Kidney (tissue), 14 donors: Measurements from ENCODE around the gene KIFAP3. TPM values are rescaled to one million over a fixed set of nuclear protein-coding genes. Genes with fewer than 3 reads are reported as not detected.
"Not testable (repeated sequence)": the region's sequence is repeated elsewhere in the genome, so short reads cannot be mapped to it uniquely, and the experiment has no call there.

ENCODE experiments used
- DNase-seq, 5 donors: peaks; one replicate each; pipeline ENCODE4 v3.0.0-alpha.2; 2013 to 2020
- FAIRE-seq: peaks from 2 replicates; lab custom pipeline; 2012; peaks lifted over from hg19 to GRCh38; lab: Jason Lieb, UNC
- H3K27ac ChIP-seq, 2 donors: one replicate each; pipeline ENCODE4 v1.7.0; 2013; ENCODE audit warnings: low read depth in 2 of 2, low read length in 2 of 2, inconsistent platforms in 1 of 2
- H3K27me3 ChIP-seq: one replicate; pipeline ENCODE4 v1.7.1; 2013; ENCODE audit warnings: low read length, inconsistent platforms; ENCODE audit not compliant: control insufficient read depth, insufficient read depth
- H3K36me3 ChIP-seq, 3 donors: one replicate each; pipeline versions ENCODE4 v1.7.0 to v1.7.1; 2013; ENCODE audit warnings: low read length in 3 of 3, control low read depth in 1 of 3, inconsistent platforms in 1 of 3; ENCODE audit not compliant: insufficient read depth in 3 of 3, control insufficient read depth in 2 of 3
- H3K4me1 ChIP-seq, 3 donors: one replicate each; pipeline versions ENCODE4 v1.7.0 to v1.7.1; 2013; ENCODE audit warnings: low read length in 3 of 3, inconsistent platforms in 1 of 3, low read depth in 1 of 3; ENCODE audit not compliant: control insufficient read depth in 2 of 3, insufficient read depth in 2 of 3
- H3K4me3 ChIP-seq, 3 donors: one replicate each; pipeline versions ENCODE4 v1.7.0 to v1.8.1; 2013; ENCODE audit warnings: low read length in 3 of 3, control low read depth in 1 of 3, inconsistent platforms in 1 of 3
- H3K9ac ChIP-seq, 3 donors: one replicate each; pipeline versions ENCODE4 v1.7.0 to v1.7.1; 2013; ENCODE audit warnings: low read length in 3 of 3, control low read depth in 1 of 3, inconsistent platforms in 1 of 3
- H3K9me3 ChIP-seq, 3 donors: one replicate each; pipeline versions ENCODE4 v1.7.0 to v1.7.1; 2013; ENCODE audit warnings: low read length in 3 of 3, control low read depth in 1 of 3, inconsistent platforms in 1 of 3; ENCODE audit not compliant: control insufficient read depth in 2 of 3, insufficient read depth in 1 of 3
- CTCF ChIP-seq: IDR thresholded peaks from 3 replicates; pipeline ENCODE4 v1.5.1; 2012; ENCODE audit warnings: mild to moderate bottlenecking, moderate library complexity, borderline replicate concordance; ENCODE audit not compliant: insufficient read depth; ENCODE audit errors: extremely low read depth
- intact Hi-C: fragments of 100-400 bp; cut with DNase I; formaldehyde crosslinking; loops from one replicate; pipeline ENCODE4 v1.11.1; 2022
- polyA plus RNA-seq: library from polyadenylated mRNA; stranded (reverse); fragments of 350-450 nt; fragmentation: Illumina TruSeq; extraction: RNeasy Lipid Tissue Mini Kit (QIAGEN cat#74804); gene quantifications from one replicate; pipeline ENCODE4 v1.2.3, GENCODE V29; 2014; ENCODE audit warnings: low read depth, low replicate concordance; ENCODE audit not compliant: insufficient read depth
- total RNA-seq: library from RNA; stranded (reverse); fragmentation: NEBNext Ultra II Directional; extraction: Animal tissue kit (Norgen Biotek cat#: 25700); gene quantifications from one replicate; pipeline ENCODE4 v1.2.1, GENCODE V29; 2021
- donor health status: control.
- donor health status: control.
- donor health status: control.
- donor health status: control.
- donor health status: control.
- donor health status: DM: yes; HTN: yes; CAD: no.
- donor health status: Normal renal cell carcinoma (clear cell type).

Gene KIFAP3
- total and polyA plus RNA-seq, 2 donors from 2014 or later, result 31.6 to 32.9 TPM

- Histone ChIP-seq H3K4me1 (no peaks in the 10 kb centered on the region), H3K9ac (no peak overlapping the region), H3K27me3 (no peaks in the 10 kb centered on the region), H3K9me3 (no peaks in the 10 kb centered on the region), H3K27ac (no peak overlapping the region), H3K4me3 (no peak overlapping the region), H3K36me3 (peaks cover 9 to 69% (median 49%) of the 10 kb centered on the region in 3 donors)
- TF ChIP-seq CTCF, result no peak
- FAIRE-seq, result no peak
- DNase-seq, result no peak
- intact Hi-C loops, result no loop called here
Measured at GRCh38 chr1:169873582-169874199, 200.8 kb downstream of the KIFAP3 start.

GRCh38 chr1:169872906-169873305 lies 201.6 kb downstream of the KIFAP3 start:
- H3K36me3 ChIP-seq, result peaks cover 9 to 67% (median 49%) of the 10 kb centered on the region in 3 donors
- H3K4me1 ChIP-seq, result no peaks in the 10 kb centered on the region
- TF ChIP-seq CTCF, result no peak
- DNase-seq (no peak), FAIRE-seq (no peak)
- H3K27ac ChIP-seq, result no peak overlapping the region
- intact Hi-C loops, result no loop called here
- H3K4me3 ChIP-seq, result no peak overlapping the region
- H3K9ac ChIP-seq, result no peak overlapping the region
- H3K27me3 ChIP-seq, result no peaks in the 10 kb centered on the region
- no peaks in the 10 kb centered on the region for H3K9me3 ChIP-seq

GRCh38 chr1:169871988-169872387 lies 202.5 kb downstream of the KIFAP3 start:
- FAIRE-seq, result not testable (repeated sequence)

More at GRCh38 chr1:169871988-169872387, 202.5 kb downstream of the KIFAP3 start:
- H3K9ac ChIP-seq, H3K27ac ChIP-seq, H3K27me3 ChIP-seq, H3K4me1 ChIP-seq, H3K9me3 ChIP-seq, DNase-seq, H3K4me3 ChIP-seq, intact Hi-C loops: not testable (repeated sequence)
- H3K36me3 ChIP-seq, result peaks cover 9 to 71% (median 51%) of the 10 kb centered on the region in 3 donors

Other genes with a start within 250 kb of the KIFAP3 start
- gene SCYL3, start 180.8 kb downstream of the KIFAP3 start, total RNA-seq, result 14.8 TPM
- gene SCYL3, start 180.8 kb downstream of the KIFAP3 start, polyA plus RNA-seq, result 5.6 TPM
- gene NTMT2, start 71.3 kb upstream of the KIFAP3 start, total RNA-seq, result not detected
- not detected for gene NTMT2, start 71.3 kb upstream of the KIFAP3 start, polyA plus RNA-seq